OCI-LY1 (cell line): ENCODE data around the gene ALG2.

Experiments used
- H2AFZ ChIP-seq: fragments of 200-600 bp; sonication (generic), shearing (Covaris generic); 2 replicates; pipeline ENCODE4 v1.6.0; 2014; ENCODE audit warnings: antibody characterized with exemption, mild to moderate bottlenecking, low read length
- H3F3A ChIP-seq: fragments of 200-600 bp; sonication (generic), shearing (Covaris generic); 2 replicates; pipeline ENCODE4 v1.6.0; 2014; ENCODE audit warnings: mild to moderate bottlenecking, antibody characterized with exemption, low read length, moderate library complexity; ENCODE audit not compliant: insufficient read depth
- H3K27ac ChIP-seq: fragments of 200-600 bp; sonication (generic); 2 replicates; pipeline ENCODE4 v1.5.1; 2014; ENCODE audit warnings: low read length, mixed run types, mild to moderate bottlenecking, low read depth; ENCODE audit not compliant: poor library complexity, severe bottlenecking
- H3K27me3 ChIP-seq: fragments of 200-600 bp; sonication (generic); 2 replicates; pipeline ENCODE4 v1.6.0; 2014; ENCODE audit warnings: antibody characterized with exemption, mild to moderate bottlenecking, low read length, moderate library complexity; ENCODE audit not compliant: insufficient read depth
- H3K36me3 ChIP-seq: fragments of 200-600 bp; sonication (generic); 2 replicates; pipeline ENCODE4 v1.6.1; 2014; ENCODE audit warnings: mild to moderate bottlenecking, antibody characterized with exemption, low read length, moderate library complexity, mixed read lengths; ENCODE audit not compliant: insufficient read depth
- H3K4me1 ChIP-seq: fragments of 200-600 bp; sonication (generic); 2 replicates; pipeline ENCODE4 v1.5.1; 2014; ENCODE audit warnings: mild to moderate bottlenecking, low read length, moderate library complexity; ENCODE audit not compliant: insufficient read depth, severe bottlenecking
- H3K4me2 ChIP-seq: fragments of 200-600 bp; sonication (generic), shearing (Covaris generic); 2 replicates; pipeline ENCODE4 v1.6.1; 2014; ENCODE audit warnings: low read length
- H3K4me3 ChIP-seq: fragments of 200-600 bp; sonication (generic); 2 replicates; pipeline ENCODE4 v1.5.1; 2014; ENCODE audit warnings: low read length, low read depth, mild to moderate bottlenecking, mixed read lengths; ENCODE audit not compliant: poor library complexity, severe bottlenecking
- H3K79me2 ChIP-seq: fragments of 200-600 bp; shearing (Covaris generic); 2 replicates; pipeline ENCODE4 v1.6.1; 2016; ENCODE audit warnings: mixed run types, low read length, mixed read lengths; ENCODE audit not compliant: insufficient read depth
- H3K9ac ChIP-seq: fragments of 200-600 bp; sonication (generic), shearing (Covaris generic); 2 replicates; pipeline ENCODE4 v1.6.1; 2014; ENCODE audit warnings: mild to moderate bottlenecking, low read length, mixed read lengths
- H3K9me2 ChIP-seq: fragments of 200-600 bp; sonication (generic), shearing (Covaris generic); 2 replicates; pipeline ENCODE4 v1.6.1; 2014; ENCODE audit warnings: low read depth, mild to moderate bottlenecking, low read length, mixed read lengths
- H3K9me3 ChIP-seq: fragments of 200-600 bp; shearing (Covaris generic); 2 replicates; pipeline ENCODE4 v1.6.1; 2014; ENCODE audit warnings: low read length, mixed read lengths
- H4K20me1 ChIP-seq: fragments of 200-600 bp; sonication (generic), shearing (Covaris generic); 2 replicates; pipeline ENCODE4 v1.6.0; 2016; ENCODE audit warnings: mild to moderate bottlenecking, low read length; ENCODE audit not compliant: insufficient read depth
- EZH2 ChIP-seq: fragments of 200-600 bp; sonication (generic), shearing (Covaris generic); IDR thresholded peaks from 2 replicates; pipeline ENCODE4 v1.8.0; 2017; ENCODE audit warnings: borderline replicate concordance, mixed run types, mild to moderate bottlenecking, antibody characterized with exemption, low read length, moderate library complexity, mixed read lengths
- TF ChIP-seq, protein P1 (sequence below): fragments of 200-600 bp; sonication (generic), shearing (Covaris generic); IDR thresholded peaks from 2 replicates; pipeline ENCODE4 v1.5.1; 2017; ENCODE audit warnings: mild to moderate bottlenecking, antibody characterized with exemption, low read length, moderate library complexity, mixed read lengths

The ALG2 gene

DNA sequence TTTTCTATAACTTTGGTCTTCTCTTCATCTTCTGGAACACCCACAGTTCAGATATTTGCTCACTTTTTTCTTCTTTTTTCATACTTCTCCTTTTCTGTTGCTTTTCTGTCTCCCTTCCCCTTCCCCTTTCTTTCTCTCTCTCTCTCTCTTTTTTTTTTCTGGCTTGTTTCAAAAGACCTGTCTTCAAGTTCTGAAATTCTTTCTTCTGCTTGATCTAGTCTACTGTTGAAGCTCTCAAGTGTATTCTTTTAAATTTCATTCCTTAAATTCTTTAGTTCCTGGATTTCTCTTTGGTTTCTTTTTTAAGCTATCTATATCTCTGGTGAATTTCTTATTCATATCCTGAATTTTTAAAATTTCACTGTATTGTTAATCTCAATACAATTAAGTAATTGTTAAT lies 11.2 kb downstream of the ALG2 start:
- H3K27ac ChIP-seq: no peak overlapping the region
- peaks cover 7% of the 10 kb centered on the region for H3K36me3 ChIP-seq
- no peaks in the 10 kb centered on the region for H3K9me3 ChIP-seq
- no peaks in the 10 kb centered on the region for H3K79me2 ChIP-seq
- no peak overlapping the region for H2AFZ ChIP-seq
- no peaks in the 10 kb centered on the region for H3K27me3 ChIP-seq
- no peak overlapping the region for H3K4me3 ChIP-seq
- no peaks in the 10 kb centered on the region for H3F3A ChIP-seq
- no peaks in the 10 kb centered on the region for H4K20me1 ChIP-seq
- no peak overlapping the region for H3K4me2 ChIP-seq
- no peak overlapping the region for H3K9ac ChIP-seq
- H3K9me2 ChIP-seq: no peaks in the 10 kb centered on the region
- TF ChIP-seq EZH2: no peak
- TF ChIP-seq, protein P1, sequence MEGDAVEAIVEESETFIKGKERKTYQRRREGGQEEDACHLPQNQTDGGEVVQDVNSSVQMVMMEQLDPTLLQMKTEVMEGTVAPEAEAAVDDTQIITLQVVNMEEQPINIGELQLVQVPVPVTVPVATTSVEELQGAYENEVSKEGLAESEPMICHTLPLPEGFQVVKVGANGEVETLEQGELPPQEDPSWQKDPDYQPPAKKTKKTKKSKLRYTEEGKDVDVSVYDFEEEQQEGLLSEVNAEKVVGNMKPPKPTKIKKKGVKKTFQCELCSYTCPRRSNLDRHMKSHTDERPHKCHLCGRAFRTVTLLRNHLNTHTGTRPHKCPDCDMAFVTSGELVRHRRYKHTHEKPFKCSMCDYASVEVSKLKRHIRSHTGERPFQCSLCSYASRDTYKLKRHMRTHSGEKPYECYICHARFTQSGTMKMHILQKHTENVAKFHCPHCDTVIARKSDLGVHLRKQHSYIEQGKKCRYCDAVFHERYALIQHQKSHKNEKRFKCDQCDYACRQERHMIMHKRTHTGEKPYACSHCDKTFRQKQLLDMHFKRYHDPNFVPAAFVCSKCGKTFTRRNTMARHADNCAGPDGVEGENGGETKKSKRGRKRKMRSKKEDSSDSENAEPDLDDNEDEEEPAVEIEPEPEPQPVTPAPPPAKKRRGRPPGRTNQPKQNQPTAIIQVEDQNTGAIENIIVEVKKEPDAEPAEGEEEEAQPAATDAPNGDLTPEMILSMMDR: no peak
- H3K4me1 ChIP-seq: no peaks in the 10 kb centered on the region

DNA sequence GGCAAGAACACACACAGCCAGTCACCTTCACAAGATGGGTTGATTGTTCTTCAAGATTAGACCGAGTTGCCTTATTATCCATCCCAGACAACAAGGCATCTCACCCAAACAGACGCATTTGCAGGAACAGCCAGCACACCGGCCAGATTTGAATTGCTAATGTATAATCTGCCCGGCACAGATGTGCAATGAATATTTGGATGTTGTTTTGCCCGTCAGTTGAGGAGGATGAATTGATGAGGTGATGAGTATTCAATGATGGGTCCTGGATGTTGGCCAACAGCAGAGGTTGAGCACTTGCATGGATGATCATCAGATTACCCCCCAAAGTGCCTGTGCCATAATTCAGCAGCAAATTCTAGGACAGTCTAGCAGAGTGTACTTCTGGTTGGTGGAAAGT lies 20.1 kb downstream of the ALG2 start:
- no peaks in the 10 kb centered on the region for H3K36me3 ChIP-seq

DNA sequence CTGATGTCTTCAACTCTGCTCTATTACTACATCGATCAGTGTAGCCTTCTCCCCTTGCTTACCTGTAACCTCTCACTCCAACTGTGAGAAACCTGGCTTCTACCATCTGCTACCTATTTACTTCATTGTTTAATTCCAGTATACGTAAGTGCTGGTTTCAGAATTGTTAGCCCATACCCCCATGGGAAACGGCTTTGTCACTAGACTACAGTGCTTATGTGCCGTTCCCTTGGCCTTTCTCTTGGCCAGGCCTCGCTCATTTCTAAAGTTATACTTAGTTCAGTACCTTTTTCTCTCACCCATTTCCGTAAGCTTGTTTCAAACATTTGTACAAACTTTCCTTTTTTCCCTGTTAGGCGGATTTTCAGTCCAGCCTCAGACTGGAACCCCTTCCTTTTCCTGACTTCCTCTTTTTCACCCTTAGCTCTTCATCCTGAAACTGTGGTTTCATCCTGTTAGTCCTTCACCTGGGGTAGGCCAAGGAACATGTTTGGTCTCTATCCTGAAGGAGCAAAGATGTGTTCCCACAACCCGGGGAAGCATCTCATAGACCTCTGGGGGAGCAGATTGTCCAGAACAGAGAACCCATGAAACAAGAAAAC lies 21.7 kb downstream of the ALG2 start:
- Histone ChIP-seq H3K9ac (no peak overlapping the region), H4K20me1 (no peaks in the 10 kb centered on the region), H3K9me3 (no peaks in the 10 kb centered on the region), H3K4me3 (no peak overlapping the region), H3F3A (no peaks in the 10 kb centered on the region), H2AFZ (no peak overlapping the region), H3K4me1 (no peaks in the 10 kb centered on the region), H3K27ac (no peak overlapping the region), H3K79me2 (no peaks in the 10 kb centered on the region), H3K4me2 (no peak overlapping the region), H3K36me3 (no peaks in the 10 kb centered on the region), H3K9me2 (no peaks in the 10 kb centered on the region), H3K27me3 (peaks cover 4% of the 10 kb centered on the region; the same call in 1 of the 2 replicates)
- TF ChIP-seq, protein P1: no peak
- no peak for TF ChIP-seq EZH2

More for the DNA sequence above, 20.1 kb downstream of the ALG2 start:
- Histone ChIP-seq H4K20me1 (no peaks in the 10 kb centered on the region), H3K4me2 (no peak overlapping the region), H2AFZ (no peak overlapping the region), H3K27me3 (peaks cover 4% of the 10 kb centered on the region; the same call in 1 of the 2 replicates), H3K4me3 (no peak overlapping the region), H3F3A (no peaks in the 10 kb centered on the region), H3K9me2 (no peaks in the 10 kb centered on the region), H3K9ac (no peak overlapping the region), H3K27ac (no peak overlapping the region), H3K79me2 (no peaks in the 10 kb centered on the region), H3K9me3 (no peaks in the 10 kb centered on the region), H3K4me1 (no peaks in the 10 kb centered on the region)
- no peak for TF ChIP-seq EZH2
- TF ChIP-seq, protein P1: no peak
